WTC11 (cell line): ENCODE measurements around the gene OPCML. TPM values are rescaled to one million over a fixed set of nuclear protein-coding genes. Genes with fewer than 3 reads are reported as not detected.
A peak's percentile ranks its signal among the peaks of the same experiment; 100 is the strongest.

Experiments
- ATAC-seq: fragments of 200-7000 bp; cut with Tn5 transposase; 2 replicates; pipeline ENCODE4 v1.10.0; 2021; ENCODE audit warnings: mild to moderate bottlenecking, moderate library complexity
- CTCF ChIA-PET: fragments of 300-600 bp; sonication (Branson Sonifier 250); formaldehyde crosslinking; loops from one replicate; lab custom pipeline; 2021; ENCODE audit warnings: antibody characterized with exemption; lab: Charles Lee
- POLR2A ChIA-PET: fragments of 350-600 bp; sonication (Branson Sonifier 250); formaldehyde crosslinking; loops from one replicate; lab custom pipeline; 2021; ENCODE audit warnings: antibody characterized with exemption; lab: Charles Lee
- DNase-seq: peaks from one replicate; pipeline ENCODE4 v3.0.0; 2021; ENCODE audit warnings: low spot score
- H3K27ac Mint-ChIP-seq: 2 replicates; pipeline ENCODE4 v1.8.0; 2021; ENCODE audit warnings: mixed read lengths
- H3K27me3 Mint-ChIP-seq: 2 replicates; pipeline ENCODE4 v1.8.0; 2021; ENCODE audit warnings: low read depth, mild to moderate bottlenecking, moderate library complexity, mixed read lengths
- H3K36me3 Mint-ChIP-seq: 2 replicates; pipeline ENCODE4 v1.8.0; 2021; ENCODE audit warnings: mixed read lengths
- H3K4me1 Mint-ChIP-seq: 2 replicates; pipeline ENCODE4 v1.8.0; 2022; ENCODE audit warnings: mixed read lengths
- H3K4me3 Mint-ChIP-seq: 2 replicates; pipeline ENCODE4 v1.8.0; 2021; ENCODE audit warnings: mild to moderate bottlenecking, moderate library complexity, mixed read lengths
- H3K9me3 Mint-ChIP-seq: 2 replicates; pipeline ENCODE4 v1.8.0; 2021; ENCODE audit warnings: mixed read lengths
- ATF1 ChIP-seq: sonication (generic); formaldehyde crosslinking; IDR thresholded peaks from 2 replicates; pipeline ENCODE4 v1.8.1; 2023; ENCODE audit warnings: mild to moderate bottlenecking, moderate library complexity, missing genetic modification reagents
- ATF3 ChIP-seq: sonication (generic); formaldehyde crosslinking; conservative IDR thresholded peaks from 2 replicates; pipeline ENCODE4 v1.8.1; 2022; ENCODE audit warnings: mild to moderate bottlenecking, missing genetic modification reagents
- CBFB ChIP-seq: sonication (generic); formaldehyde crosslinking; IDR thresholded peaks from 2 replicates; pipeline ENCODE4 v1.8.1; 2022; ENCODE audit warnings: mild to moderate bottlenecking, low read depth, missing genetic modification reagents
- CREM ChIP-seq: sonication (generic); formaldehyde crosslinking; IDR thresholded peaks from 2 replicates; pipeline ENCODE4 v1.8.1; 2022; ENCODE audit warnings: mild to moderate bottlenecking, missing genetic modification reagents, moderate library complexity
- CTCF ChIP-seq: fragments of 200-600 bp; IDR thresholded peaks from 2 replicates; pipeline ENCODE4 v1.8.0; 2022; ENCODE audit warnings: antibody characterized with exemption
- FOXJ3 ChIP-seq: sonication (generic); formaldehyde crosslinking; IDR thresholded peaks from 2 replicates; pipeline ENCODE4 v1.9.0; 2021; ENCODE audit warnings: missing genetic modification reagents, mild to moderate bottlenecking, borderline replicate concordance
- JUN ChIP-seq: sonication (generic); formaldehyde crosslinking; IDR thresholded peaks from 2 replicates; pipeline ENCODE4 v1.8.0; 2023; ENCODE audit warnings: mild to moderate bottlenecking, missing genetic modification reagents
- OVOL2 ChIP-seq: fragments of 250-450 bp; sonication (Bioruptor Pico); IDR thresholded peaks from 2 replicates; pipeline ENCODE4 v1.9.0; 2021; ENCODE audit warnings: mild to moderate bottlenecking, borderline replicate concordance
- RELA ChIP-seq: sonication (generic); formaldehyde crosslinking; IDR thresholded peaks from 2 replicates; pipeline ENCODE4 v1.8.1; 2022; ENCODE audit warnings: missing genetic modification reagents, mild to moderate bottlenecking, borderline replicate concordance
- RORB ChIP-seq: fragments of 250-450 bp; sonication (Bioruptor Pico); IDR thresholded peaks from 2 replicates; pipeline ENCODE4 v1.9.0; 2021; ENCODE audit warnings: mild to moderate bottlenecking
- SOX15 ChIP-seq: fragments of 250-450 bp; sonication (Bioruptor Pico); IDR thresholded peaks from 2 replicates; pipeline ENCODE4 v1.9.0; 2021; ENCODE audit warnings: mild to moderate bottlenecking
- TEAD1 ChIP-seq: sonication (generic); formaldehyde crosslinking; IDR thresholded peaks from 2 replicates; pipeline ENCODE4 v1.8.0; 2022; ENCODE audit warnings: mild to moderate bottlenecking, missing genetic modification reagents
- USF2 ChIP-seq: sonication (generic); formaldehyde crosslinking; IDR thresholded peaks from 2 replicates; pipeline ENCODE4 v1.8.1; 2023; ENCODE audit warnings: mild to moderate bottlenecking, missing genetic modification reagents, moderate library complexity
- ZBTB21 ChIP-seq: sonication (generic); formaldehyde crosslinking; IDR thresholded peaks from 2 replicates; pipeline ENCODE4 v1.8.1; 2023; ENCODE audit warnings: mild to moderate bottlenecking, missing genetic modification reagents, borderline replicate concordance
- ZMAT4 ChIP-seq: fragments of 250-450 bp; sonication (Bioruptor Pico); IDR thresholded peaks from 2 replicates; pipeline ENCODE4 v1.9.0; 2021; ENCODE audit warnings: mild to moderate bottlenecking
- ZNF138 ChIP-seq: sonication (generic); formaldehyde crosslinking; conservative IDR thresholded peaks from 2 replicates; pipeline ENCODE4 v1.8.1; 2022; ENCODE audit warnings: mild to moderate bottlenecking, moderate library complexity, missing genetic modification reagents
- ZNF281 ChIP-seq: sonication (generic); formaldehyde crosslinking; IDR thresholded peaks from 2 replicates; pipeline ENCODE4 v1.8.0; 2023; ENCODE audit warnings: mild to moderate bottlenecking, missing genetic modification reagents
- ZNF423 ChIP-seq: fragments of 250-450 bp; sonication (Bioruptor Pico); IDR thresholded peaks from 2 replicates; pipeline ENCODE4 v2.1.2; 2022; ENCODE audit warnings: mild to moderate bottlenecking, moderate library complexity
- total RNA-seq: library from RNA; stranded (reverse); gene quantifications from 3 replicates; pipeline ENCODE4 v1.2.3, GENCODE V29; 2021

Gene OPCML
- total RNA-seq, 1 experiment from 2014 or later = 1.5 TPM

GRCh38 chr11:133305208-133305956 is 226.9 kb downstream of the OPCML start:
- peaks cover 21% of the 10 kb centered on the region for H3K36me3 Mint-ChIP-seq
- ATAC-seq = no peak
- no peak overlapping the region for H3K4me3 Mint-ChIP-seq
- TF ChIP-seq JUN (CRISPR knock-in tag) = no peak
- no peak for TF ChIP-seq ZNF281 (CRISPR knock-in tag)
- no peak for TF ChIP-seq CTCF
- no peak for TF ChIP-seq ATF3 (CRISPR knock-in tag)
- no peak for TF ChIP-seq SOX15 (CRISPR knock-in tag)
- TF ChIP-seq CBFB (CRISPR knock-in tag) = no peak
- TF ChIP-seq ATF1 (CRISPR knock-in tag) = no peak
- no peak for TF ChIP-seq CREM (CRISPR knock-in tag)
- TF ChIP-seq ZMAT4 = no peak
- TF ChIP-seq ZBTB21 (CRISPR knock-in tag) = no peak
- H3K9me3 Mint-ChIP-seq = peaks cover 48% of the 10 kb centered on the region
- H3K4me1 Mint-ChIP-seq = peaks cover 24% of the 10 kb centered on the region
- no peak for DNase-seq
- H3K27me3 Mint-ChIP-seq = peaks cover 6% of the 10 kb centered on the region
- POLR2A ChIA-PET = no interaction called here
- CTCF ChIA-PET = no interaction called here
- H3K27ac Mint-ChIP-seq = no peak overlapping the region

- Mint-ChIP-seq H3K27ac (no peak overlapping the region), H3K4me3 (no peak overlapping the region), H3K9me3 (peaks cover 34% of the 10 kb centered on the region), H3K36me3 (peaks cover 16% of the 10 kb centered on the region), H3K4me1 (peaks cover 24% of the 10 kb centered on the region), H3K27me3 (peaks cover 8% of the 10 kb centered on the region)
- POLR2A ChIA-PET = no interaction called here
- CTCF ChIA-PET = no interaction called here
- no peak for DNase-seq
- TF ChIP-seq RORB (CRISPR knock-in tag) (no peak), ATF1 (CRISPR knock-in tag) (no peak), OVOL2 (CRISPR knock-in tag) (no peak), FOXJ3 (no peak), ZNF423 (no peak), ZNF138 (CRISPR knock-in tag) (no peak), USF2 (CRISPR knock-in tag) (no peak), RELA (CRISPR knock-in tag) (no peak)
- ATAC-seq = no peak
These were observed 229.0 kb downstream of the OPCML start for GRCh38 chr11:133303262-133303661.

- H3K27ac Mint-ChIP-seq = no peak overlapping the region
- POLR2A ChIA-PET = no interaction called here
These were observed 230.2 kb downstream of the OPCML start for GRCh38 chr11:133302056-133302455.

More at GRCh38 chr11:133302056-133302455, 230.2 kb downstream of the OPCML start:
- no peak for DNase-seq
- H3K36me3 Mint-ChIP-seq = peaks cover 13% of the 10 kb centered on the region
- peaks cover 26% of the 10 kb centered on the region for H3K9me3 Mint-ChIP-seq
- H3K27me3 Mint-ChIP-seq = peaks cover 8% of the 10 kb centered on the region
- H3K4me3 Mint-ChIP-seq = no peak overlapping the region
- peaks cover 28% of the 10 kb centered on the region for H3K4me1 Mint-ChIP-seq
- peak; percentile 24; the same call in 1 of the 2 replicates for TF ChIP-seq TEAD1 (CRISPR knock-in tag)
- TF ChIP-seq JUN (CRISPR knock-in tag) = no peak
- CTCF ChIA-PET = no interaction called here
- ATAC-seq = peak; percentile 66
